ENCODE measurements around the gene PGS1. TPM values are rescaled to one million over a fixed set of nuclear protein-coding genes. Genes with fewer than 3 reads are reported as not detected.

PGS1 gene
- total RNA-seq, 1 experiment from 2014 or later, result 25.7 TPM

GRCh38 chr17:78450696-78451345 is 72.4 kb downstream of the PGS1 start:
- ChIA-PET CTCF (no interaction called here), POLR2A (no interaction called here)
- no peak overlapping the region for H3K4me3 Mint-ChIP-seq (ENCODE audit: unreplicated experiment)
- intact Hi-C loops (cut with micrococcal nuclease), result no loop called here
- no peaks in the 10 kb centered on the region for H3K36me3 Mint-ChIP-seq (ENCODE audit: insufficient read depth, unreplicated experiment)
- H3K4me1 Mint-ChIP-seq (ENCODE audit: insufficient read depth, unreplicated experiment), result no peaks in the 10 kb centered on the region
- no peak overlapping the region for H3K27ac Mint-ChIP-seq (ENCODE audit: low read depth, unreplicated experiment)
- BruUV-seq (replicated peaks), result no TSS peak
- no peak for DNase-seq (ENCODE audit: unreplicated experiment)
- no peaks in the 10 kb centered on the region for H3K27me3 Mint-ChIP-seq (ENCODE audit: insufficient read depth, unreplicated experiment)
- TF ChIP-seq CTCF (IDR thresholded peaks at IDR 0.05; ENCODE audit: unreplicated experiment), result no peak
- H3K9me3 Mint-ChIP-seq (ENCODE audit: unreplicated experiment), result no peaks in the 10 kb centered on the region

- no peak for TF ChIP-seq CTCF (IDR thresholded peaks at IDR 0.05; ENCODE audit: unreplicated experiment)
- no TSS peak for BruUV-seq (replicated peaks)
- no peaks in the 10 kb centered on the region for H3K9me3 Mint-ChIP-seq (ENCODE audit: unreplicated experiment)
- intact Hi-C loops (cut with micrococcal nuclease), result no loop called here
- H3K27ac Mint-ChIP-seq (ENCODE audit: low read depth, unreplicated experiment), result no peak overlapping the region
- no peak for DNase-seq (ENCODE audit: unreplicated experiment)
- CTCF ChIA-PET, result interaction anchor here (0.6 kb wide), 2 partner anchors 27 to 293 kb away, joined by 3 read pairs; no protein-coding TSS in a partner anchor
- POLR2A ChIA-PET, result no interaction called here
- no peaks in the 10 kb centered on the region for H3K36me3 Mint-ChIP-seq (ENCODE audit: insufficient read depth, unreplicated experiment)
- H3K4me3 Mint-ChIP-seq (ENCODE audit: unreplicated experiment), result no peak overlapping the region
- H3K27me3 Mint-ChIP-seq (ENCODE audit: insufficient read depth, unreplicated experiment), result no peaks in the 10 kb centered on the region
- no peaks in the 10 kb centered on the region for H3K4me1 Mint-ChIP-seq (ENCODE audit: insufficient read depth, unreplicated experiment)
These were observed 73.3 kb downstream of the PGS1 start for GRCh38 chr17:78451753-78452152.

- intact Hi-C loops (cut with micrococcal nuclease), result no loop called here
- no peak for DNase-seq (ENCODE audit: unreplicated experiment)
- no peak for TF ChIP-seq CTCF (IDR thresholded peaks at IDR 0.05; ENCODE audit: unreplicated experiment)
- ChIA-PET CTCF (interaction anchor here (0.6 kb wide), 1 partner anchor 1131 kb away, joined by 3 read pairs; no protein-coding TSS in a partner anchor), POLR2A (interaction anchor here (0.7 kb wide), 1 partner anchor 210 kb away, joined by 3 read pairs; no protein-coding TSS in a partner anchor)
- no peaks in the 10 kb centered on the region for H3K27me3 Mint-ChIP-seq (ENCODE audit: insufficient read depth, unreplicated experiment)
- H3K4me1 Mint-ChIP-seq (ENCODE audit: insufficient read depth, unreplicated experiment), result no peaks in the 10 kb centered on the region
- BruUV-seq (replicated peaks), result no TSS peak
- no peaks in the 10 kb centered on the region for H3K9me3 Mint-ChIP-seq (ENCODE audit: unreplicated experiment)
- H3K27ac Mint-ChIP-seq (ENCODE audit: low read depth, unreplicated experiment), result no peak overlapping the region
- H3K4me3 Mint-ChIP-seq (ENCODE audit: unreplicated experiment), result no peak overlapping the region
- H3K36me3 Mint-ChIP-seq (ENCODE audit: insufficient read depth, unreplicated experiment), result no peaks in the 10 kb centered on the region
These were observed 75.9 kb downstream of the PGS1 start for GRCh38 chr17:78454346-78454745.

- Mint-ChIP-seq H3K27ac (ENCODE audit: low read depth, unreplicated experiment) (no peak overlapping the region), H3K9me3 (ENCODE audit: unreplicated experiment) (no peaks in the 10 kb centered on the region), H3K4me1 (ENCODE audit: insufficient read depth, unreplicated experiment) (no peaks in the 10 kb centered on the region), H3K27me3 (ENCODE audit: insufficient read depth, unreplicated experiment) (no peaks in the 10 kb centered on the region), H3K36me3 (ENCODE audit: insufficient read depth, unreplicated experiment) (no peaks in the 10 kb centered on the region), H3K4me3 (ENCODE audit: unreplicated experiment) (no peak overlapping the region)
- intact Hi-C loops (cut with micrococcal nuclease), result no loop called here
- ChIA-PET CTCF (no interaction called here), POLR2A (no interaction called here)
- TF ChIP-seq CTCF (IDR thresholded peaks at IDR 0.05; ENCODE audit: unreplicated experiment), result no peak
- no TSS peak for BruUV-seq (replicated peaks)
- DNase-seq (ENCODE audit: unreplicated experiment), result no peak
These were observed 79.6 kb downstream of the PGS1 start for GRCh38 chr17:78458091-78458490.
